ENCODE measurements around the gene DPH6. TPM values are rescaled to one million over a fixed set of nuclear protein-coding genes. Genes with fewer than 3 reads are reported as not detected.
"Not testable (repeated sequence)": the region's sequence is repeated elsewhere in the genome, so short reads cannot be mapped to it uniquely, and the experiment has no call there.

DPH6 gene
- total and polyA plus RNA-seq, 2 donors: 7.7 to 40.8 TPM

- Histone ChIP-seq H3K36me3 (ENCODE audit: insufficient read depth) (no peaks in the 10 kb centered on the region), H3K4me1 (ENCODE audit: insufficient read depth) (no peaks in the 10 kb centered on the region), H3K4me3 (ENCODE audit: low read depth, low read length) (no peak overlapping the region), H3K27ac (ENCODE audit: low read depth) (no peak overlapping the region)
- no peak for DNase-seq (ENCODE audit: extremely low spot score)
Observed at GRCh38 chr15:35430301-35430700, 115.7 kb downstream of the DPH6 start.

- no peak for DNase-seq (ENCODE audit: extremely low spot score)
- Histone ChIP-seq H3K36me3 (ENCODE audit: insufficient read depth) (no peaks in the 10 kb centered on the region), H3K4me1 (ENCODE audit: insufficient read depth) (no peaks in the 10 kb centered on the region), H3K4me3 (ENCODE audit: low read depth, low read length) (no peak overlapping the region), H3K27ac (ENCODE audit: low read depth) (no peak overlapping the region)
Observed at GRCh38 chr15:35427496-35427895, 118.5 kb downstream of the DPH6 start.

- Histone ChIP-seq H3K4me1 (ENCODE audit: insufficient read depth) (no peaks in the 10 kb centered on the region), H3K27ac (ENCODE audit: low read depth) (no peak overlapping the region), H3K4me3 (ENCODE audit: low read depth, low read length) (no peak overlapping the region), H3K36me3 (ENCODE audit: insufficient read depth) (no peaks in the 10 kb centered on the region)
- DNase-seq (ENCODE audit: extremely low spot score): no peak
- 59% methylated on average over 3 of the region's 3 CpGs for WGBS
Observed at GRCh38 chr15:35427091-35427490, 118.9 kb downstream of the DPH6 start.

DNA sequence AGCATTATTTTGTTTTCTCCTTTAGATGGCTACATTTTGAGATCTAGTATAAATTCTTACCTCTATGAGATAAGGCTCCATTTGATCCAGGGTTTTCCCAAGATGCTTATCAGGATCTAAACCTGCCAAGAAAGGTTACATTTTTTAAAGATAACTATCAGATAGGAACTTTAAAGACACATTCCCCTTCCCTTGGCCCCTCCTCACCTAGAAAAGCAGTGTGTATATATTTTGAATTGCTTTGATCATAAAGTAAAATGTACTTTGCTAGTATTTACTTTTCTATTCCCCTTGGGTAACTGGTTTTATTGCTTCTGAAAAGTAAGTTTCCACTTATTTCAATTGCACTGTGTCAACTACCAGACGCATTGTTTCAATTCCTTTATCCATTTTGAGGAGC is 135.2 kb downstream of the DPH6 start:
- Histone ChIP-seq H3K27ac (ENCODE audit: low read depth) (no peak overlapping the region), H3K36me3 (ENCODE audit: insufficient read depth) (peaks cover 2% of the 10 kb centered on the region), H3K4me1 (ENCODE audit: insufficient read depth) (no peaks in the 10 kb centered on the region), H3K4me3 (ENCODE audit: low read depth, low read length) (no peak overlapping the region)
- no peak for DNase-seq (ENCODE audit: extremely low spot score)
- WGBS: 91% methylated on average over 1 of the region's 1 CpG

GRCh38 chr15:35399901-35400300 is 146.1 kb downstream of the DPH6 start:
- H3K27ac ChIP-seq (ENCODE audit: low read depth): no peak overlapping the region
- H3K36me3 ChIP-seq (ENCODE audit: insufficient read depth): no peaks in the 10 kb centered on the region
- H3K4me3 ChIP-seq (ENCODE audit: low read depth, low read length): no peak overlapping the region
- WGBS: 88% methylated on average over 3 of the region's 3 CpGs
- no peaks in the 10 kb centered on the region for H3K4me1 ChIP-seq (ENCODE audit: insufficient read depth)
- no peak for DNase-seq (ENCODE audit: extremely low spot score)

- Histone ChIP-seq H3K4me3 (ENCODE audit: low read depth, low read length) (no peak overlapping the region), H3K36me3 (ENCODE audit: insufficient read depth) (no peaks in the 10 kb centered on the region), H3K27ac (ENCODE audit: low read depth) (no peak overlapping the region), H3K4me1 (ENCODE audit: insufficient read depth) (no peaks in the 10 kb centered on the region)
- DNase-seq (ENCODE audit: extremely low spot score): no peak
Observed at GRCh38 chr15:35397027-35397426, 148.9 kb downstream of the DPH6 start.

- no peak overlapping the region for H3K4me3 ChIP-seq (ENCODE audit: low read depth, low read length)
- peaks cover 2% of the 10 kb centered on the region for H3K36me3 ChIP-seq (ENCODE audit: insufficient read depth)
- no peak for DNase-seq (ENCODE audit: extremely low spot score)
- H3K27ac ChIP-seq (ENCODE audit: low read depth): no peak overlapping the region
- H3K4me1 ChIP-seq (ENCODE audit: insufficient read depth): no peaks in the 10 kb centered on the region
- 95% methylated on average over 2 of the region's 2 CpGs for WGBS
Observed at GRCh38 chr15:35394416-35394815, 151.5 kb downstream of the DPH6 start.

GRCh38 chr15:35393398-35393797 is 152.6 kb downstream of the DPH6 start:
- peaks cover 2% of the 10 kb centered on the region for H3K36me3 ChIP-seq (ENCODE audit: insufficient read depth)
- WGBS: 71% methylated on average over 2 of the region's 2 CpGs
- no peak for DNase-seq (ENCODE audit: extremely low spot score)
- no peaks in the 10 kb centered on the region for H3K4me1 ChIP-seq (ENCODE audit: insufficient read depth)
- H3K4me3 ChIP-seq (ENCODE audit: low read depth, low read length): no peak overlapping the region
- no peak overlapping the region for H3K27ac ChIP-seq (ENCODE audit: low read depth)

DNA sequence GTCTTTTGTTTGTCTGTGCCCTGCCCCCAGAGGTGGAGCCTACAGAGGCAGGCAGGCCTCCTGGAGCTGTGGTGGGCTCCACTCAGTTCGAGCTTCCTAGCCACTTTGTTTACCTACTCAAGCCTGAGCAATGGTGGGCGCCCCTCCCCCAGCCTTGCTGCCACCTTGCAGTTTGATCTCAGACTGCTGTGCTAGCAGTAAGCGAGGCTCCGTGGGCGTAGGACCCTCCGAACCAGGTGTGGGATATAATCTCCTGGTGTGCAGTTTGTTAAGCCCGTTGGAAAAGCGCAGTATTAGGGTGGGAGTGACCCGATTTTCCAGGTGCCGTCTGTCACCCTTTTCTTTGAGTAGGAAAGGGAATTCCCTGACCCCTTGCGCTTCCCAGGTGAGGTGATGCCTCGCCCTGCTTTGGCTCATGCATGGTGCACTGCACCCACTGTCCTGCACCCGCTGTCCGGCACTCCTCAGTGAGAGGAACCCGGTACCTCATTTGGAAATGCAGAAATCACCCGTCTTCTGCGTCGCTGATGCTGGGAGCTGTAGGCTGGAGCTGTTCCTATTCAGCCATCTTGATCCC is 154.5 kb downstream of the DPH6 start:
- H3K27ac ChIP-seq (ENCODE audit: low read depth); H3K4me3 ChIP-seq (ENCODE audit: low read depth, low read length); H3K36me3 ChIP-seq (ENCODE audit: insufficient read depth); H3K4me1 ChIP-seq (ENCODE audit: insufficient read depth); DNase-seq (ENCODE audit: extremely low spot score): not testable (repeated sequence)
- 97% methylated on average over 18 of the region's 18 CpGs for WGBS

DNA sequence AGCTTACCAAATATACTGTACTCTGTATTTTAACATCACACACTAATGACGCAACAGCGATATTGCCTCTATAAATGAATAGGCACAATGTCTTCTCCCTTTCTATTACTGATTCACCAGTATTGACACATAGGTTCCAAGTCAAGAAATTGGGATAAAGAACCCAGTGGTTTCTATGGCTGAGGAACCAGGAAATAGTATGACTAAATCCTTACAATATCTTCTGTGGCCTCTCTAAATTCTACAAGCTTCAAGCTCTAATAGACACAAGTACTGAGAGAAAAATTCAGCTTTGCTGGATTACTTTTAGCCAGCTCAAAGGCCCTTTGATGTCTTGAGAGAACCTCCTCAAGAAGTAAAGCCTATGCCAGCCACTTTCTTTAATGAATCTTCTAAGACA is 162.5 kb downstream of the DPH6 start:
- peaks cover 2% of the 10 kb centered on the region for H3K36me3 ChIP-seq (ENCODE audit: insufficient read depth)
- no peak overlapping the region for H3K27ac ChIP-seq (ENCODE audit: low read depth)
- no peaks in the 10 kb centered on the region for H3K4me1 ChIP-seq (ENCODE audit: insufficient read depth)
- no peak overlapping the region for H3K4me3 ChIP-seq (ENCODE audit: low read depth, low read length)
- DNase-seq (ENCODE audit: extremely low spot score): no peak
- 98% methylated on average over 2 of the region's 2 CpGs for WGBS

DNA sequence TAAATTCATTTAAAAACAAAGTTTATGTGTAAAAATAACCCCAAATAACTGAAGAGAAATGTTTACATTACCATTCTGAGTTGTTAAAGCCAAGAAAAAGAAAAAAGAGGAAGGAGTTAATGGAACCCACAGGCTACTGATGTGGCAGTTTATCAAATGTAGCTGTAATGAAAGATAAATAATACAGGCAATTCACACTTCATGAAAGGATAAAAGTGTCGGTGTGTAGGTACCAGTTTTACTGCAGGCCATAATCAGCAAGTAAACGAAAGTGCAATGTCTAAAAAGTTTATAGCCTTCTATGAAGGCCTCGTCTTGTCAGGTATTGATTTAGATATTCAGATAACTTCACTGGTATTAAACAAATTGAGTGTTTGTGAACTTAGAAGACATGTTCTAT is 164.6 kb downstream of the DPH6 start:
- no peak for DNase-seq (ENCODE audit: extremely low spot score)
- Histone ChIP-seq H3K27ac (ENCODE audit: low read depth) (no peak overlapping the region), H3K36me3 (ENCODE audit: insufficient read depth) (peaks cover 2% of the 10 kb centered on the region), H3K4me3 (ENCODE audit: low read depth, low read length) (no peak overlapping the region), H3K4me1 (ENCODE audit: insufficient read depth) (no peaks in the 10 kb centered on the region)
- 47% methylated on average over 3 of the region's 3 CpGs for WGBS

GRCh38 chr15:35379972-35380371 is 166.0 kb downstream of the DPH6 start:
- peaks cover 2% of the 10 kb centered on the region for H3K36me3 ChIP-seq (ENCODE audit: insufficient read depth)
- no peak for DNase-seq (ENCODE audit: extremely low spot score)
- WGBS: 95% methylated on average over 1 of the region's 1 CpG
- no peak overlapping the region for H3K4me3 ChIP-seq (ENCODE audit: low read depth, low read length)
- no peaks in the 10 kb centered on the region for H3K4me1 ChIP-seq (ENCODE audit: insufficient read depth)
- no peak overlapping the region for H3K27ac ChIP-seq (ENCODE audit: low read depth)

GRCh38 chr15:35378454-35378853 is 167.5 kb downstream of the DPH6 start:
- not testable (repeated sequence) for H3K4me1 ChIP-seq (ENCODE audit: insufficient read depth); H3K4me3 ChIP-seq (ENCODE audit: low read depth, low read length); H3K27ac ChIP-seq (ENCODE audit: low read depth); DNase-seq (ENCODE audit: extremely low spot score); H3K36me3 ChIP-seq (ENCODE audit: insufficient read depth)
- 97% methylated on average over 1 of the region's 1 CpG for WGBS

DNA sequence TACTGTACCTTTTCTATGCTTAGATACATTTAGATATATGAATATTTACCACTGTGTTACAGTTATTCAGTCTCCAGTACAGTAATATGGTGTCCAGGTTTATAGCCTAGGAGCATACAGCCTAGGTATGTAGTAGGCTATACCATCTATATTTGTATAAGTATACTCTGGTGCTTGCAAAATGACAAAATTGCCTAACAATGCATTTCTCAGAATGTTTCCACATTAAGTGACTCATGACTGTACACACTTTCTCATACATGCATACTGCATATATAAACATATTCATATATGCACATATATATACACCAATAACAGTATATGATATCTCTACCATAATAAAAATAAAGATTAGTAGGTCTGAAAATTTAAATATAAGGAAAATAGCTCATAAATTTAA is 169.3 kb downstream of the DPH6 start:
- H3K4me3 ChIP-seq (ENCODE audit: low read depth, low read length): no peak overlapping the region
- no peak overlapping the region for H3K27ac ChIP-seq (ENCODE audit: low read depth)
- DNase-seq (ENCODE audit: extremely low spot score): no peak
- H3K36me3 ChIP-seq (ENCODE audit: insufficient read depth): peaks cover 2% of the 10 kb centered on the region
- H3K4me1 ChIP-seq (ENCODE audit: insufficient read depth): no peaks in the 10 kb centered on the region

DNA sequence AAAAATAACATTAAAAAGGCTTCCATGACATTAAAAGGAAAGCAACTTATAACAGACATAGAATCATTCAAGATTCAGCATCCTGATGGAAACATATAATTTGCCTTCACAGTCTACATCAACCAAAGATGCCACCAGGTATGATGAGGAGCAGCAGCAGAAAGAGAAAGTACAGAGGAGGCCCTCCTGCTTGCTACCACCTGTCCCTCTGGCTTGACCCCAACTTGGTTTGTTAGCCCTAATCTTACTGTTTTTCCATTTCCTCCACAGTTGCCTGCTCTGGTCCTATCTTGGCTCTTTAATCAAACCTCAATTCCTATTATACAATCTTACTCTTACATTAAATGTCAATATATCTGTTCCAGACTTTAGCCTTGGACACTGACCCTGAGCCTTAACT is 171.3 kb downstream of the DPH6 start:
- Histone ChIP-seq H3K36me3 (ENCODE audit: insufficient read depth) (peaks cover under 1% of the 10 kb centered on the region), H3K4me1 (ENCODE audit: insufficient read depth) (no peaks in the 10 kb centered on the region), H3K4me3 (ENCODE audit: low read depth, low read length) (no peak overlapping the region), H3K27ac (ENCODE audit: low read depth) (no peak overlapping the region)
- no peak for DNase-seq (ENCODE audit: extremely low spot score)
